HEK293 (cell line): Measurements from ENCODE around the gene SBNO2.

Experiments used
- CTCF ChIA-PET: fragments of 350-600 bp; formaldehyde crosslinking; extraction: SDS; loops from one replicate; lab custom pipeline; 2021; ENCODE audit warnings: antibody characterized with exemption; lab: Yijun Ruan, JAX
- POLR2A ChIA-PET: fragments of 300-600 bp; formaldehyde crosslinking; extraction: SDS; loops from one replicate; lab custom pipeline; 2020; ENCODE audit warnings: antibody characterized with exemption, inconsistent platforms; lab: Yijun Ruan, JAX
- H3K27ac ChIP-seq: fragments of 200-500 bp; sonication (Bioruptor generic); 2 replicates; pipeline ENCODE4 v1.5.1; 2014; ENCODE audit warnings: low read depth, low read length, control low read depth, inconsistent platforms; ENCODE audit errors: extremely low read depth
- H3K36me3 ChIP-seq, 2 experiments: fragments of 200-500 bp in 1 of 2; sonication (Bioruptor generic) in 1 of 2; 1 replicate in 1 of 2; 2 replicates in 1 of 2; pipeline ENCODE4 v1.5.1; 2014 to 2017; ENCODE audit warnings: inconsistent platforms in 2 of 2, low read length in 2 of 2; ENCODE audit not compliant: control insufficient read depth in 2 of 2, insufficient read depth in 1 of 2
- H3K4me1 ChIP-seq: fragments of 200-500 bp; sonication (Bioruptor generic); 2 replicates; pipeline ENCODE4 v1.5.1; 2014; ENCODE audit warnings: mild to moderate bottlenecking, low read length, inconsistent platforms; ENCODE audit not compliant: control insufficient read depth, insufficient read depth
- H3K4me3 ChIP-seq: 2 replicates; pipeline ENCODE4 v1.5.1; 2011; ENCODE audit warnings: low read depth, mild to moderate bottlenecking, control low read depth, low read length, moderate library complexity
- H3K9me3 ChIP-seq: fragments of 200-500 bp; sonication (Bioruptor generic); 2 replicates; pipeline ENCODE4 v1.5.1; 2014; ENCODE audit warnings: low read depth, low read length, inconsistent platforms; ENCODE audit not compliant: control insufficient read depth, insufficient read depth
- EGR2 ChIP-seq: fragments of 450-650 bp; formaldehyde crosslinking; IDR thresholded peaks from 2 replicates; pipeline ENCODE4 v1.5.1; 2016; ENCODE audit warnings: low read depth, missing biosample characterization, missing genetic modification characterization
- HIC1 ChIP-seq: fragments of 450-650 bp; formaldehyde crosslinking; IDR thresholded peaks from 2 replicates; pipeline ENCODE4 v1.5.1; 2016; ENCODE audit warnings: missing biosample characterization, missing genetic modification characterization
- KLF1 ChIP-seq: fragments of 450-650 bp; formaldehyde crosslinking; IDR thresholded peaks from 2 replicates; pipeline ENCODE4 v1.5.1; 2016; ENCODE audit warnings: missing biosample characterization, missing genetic modification characterization
- MEIS1 ChIP-seq: sonication (generic); formaldehyde crosslinking; IDR thresholded peaks from 2 replicates; pipeline ENCODE4 v1.8.1; 2022; ENCODE audit warnings: missing genetic modification reagents, mild to moderate bottlenecking, borderline replicate concordance
- PRDM4 ChIP-seq: fragments of 450-650 bp; formaldehyde crosslinking; IDR thresholded peaks from 2 replicates; pipeline ENCODE4 v1.5.1; 2017; ENCODE audit warnings: missing biosample characterization, missing genetic modification characterization
- SP7 ChIP-seq: fragments of 450-650 bp; formaldehyde crosslinking; IDR thresholded peaks from 2 replicates; pipeline ENCODE4 v1.5.1; 2016; ENCODE audit warnings: missing biosample characterization, missing genetic modification characterization
- TRIM28 ChIP-seq: IDR thresholded peaks from 2 replicates; pipeline ENCODE4 v1.6.1; 2011; ENCODE audit warnings: low read length, control low read depth, borderline replicate concordance
- ZBTB10 ChIP-seq: fragments of 450-650 bp; formaldehyde crosslinking; IDR thresholded peaks from 2 replicates; pipeline ENCODE4 v1.5.1; 2016; ENCODE audit warnings: missing biosample characterization, missing genetic modification characterization
- ZBTB11 ChIP-seq: fragments of 450-650 bp; formaldehyde crosslinking; conservative IDR thresholded peaks from 2 replicates; pipeline ENCODE4 v1.5.1; 2016; ENCODE audit warnings: low read depth, missing biosample characterization, missing genetic modification characterization
- ZBTB7A ChIP-seq: fragments of 450-650 bp; formaldehyde crosslinking; IDR thresholded peaks from 2 replicates; pipeline ENCODE4 v1.5.1; 2016; ENCODE audit warnings: low read depth, missing biosample characterization, missing genetic modification characterization
- ZNF341 ChIP-seq: fragments of 450-650 bp; formaldehyde crosslinking; IDR thresholded peaks from 2 replicates; pipeline ENCODE4; 2016; ENCODE audit warnings: low read depth, missing biosample characterization, missing genetic modification characterization
- ZNF561 ChIP-seq: fragments of 450-650 bp; IDR thresholded peaks from 2 replicates; pipeline ENCODE4 v1.5.1; 2018; ENCODE audit warnings: missing biosample characterization, missing genetic modification characterization, borderline replicate concordance
- ZNF76 ChIP-seq: fragments of 450-650 bp; formaldehyde crosslinking; IDR thresholded peaks from 2 replicates; pipeline ENCODE4; 2016; ENCODE audit warnings: low read depth, missing biosample characterization, missing genetic modification characterization, borderline replicate concordance

The SBNO2 gene

GRCh38 chr19:1138121-1138520 is 35.9 kb downstream of the SBNO2 start (continued):
- TF ChIP-seq ZNF341 (tag by site-specific recombination) (no peak), TRIM28 (no peak), HIC1 (tag by site-specific recombination) (no peak), PRDM4 (no peak), SP7 (tag by site-specific recombination) (no peak), ZBTB7A (tag by site-specific recombination) (peak; percentile 59; the same call in 1 of the 2 replicates)

GRCh38 chr19:1136621-1137317 is 37.3 kb downstream of the SBNO2 start:
- Histone ChIP-seq H3K4me1 (0 out of 2 replicates have a peak, but pooled peaks cover 2% of the 10 kb centered on the region), H3K36me3 (peaks cover 0 to 11% of the 10 kb centered on the region in 2 experiments; a peak in 2 of 3 replicates), H3K4me3 (no peak overlapping the region), H3K9me3 (no peaks in the 10 kb centered on the region), H3K27ac (no peak overlapping the region)
- CTCF ChIA-PET, result no interaction called here
- TF ChIP-seq ZNF76 (tag by site-specific recombination), result 0 out of 2 replicates have a peak, but pooled peaks have one; percentile 39
- no peak for TF ChIP-seq ZBTB11 (tag by site-specific recombination)
- peak; percentile 60; the same call in 1 of the 2 replicates for TF ChIP-seq ZBTB10 (tag by site-specific recombination)
- POLR2A ChIA-PET, result no interaction called here

GRCh38 chr19:1136201-1136600 is 37.9 kb downstream of the SBNO2 start:
- CTCF ChIA-PET, result no interaction called here
- 0 out of 2 replicates have a peak, but pooled peaks cover 2% of the 10 kb centered on the region for H3K4me1 ChIP-seq
- H3K36me3 ChIP-seq, result peaks cover 0 to 11% of the 10 kb centered on the region in 2 experiments; a peak in 2 of 3 replicates
- H3K4me3 ChIP-seq, result no peak overlapping the region
- no peak overlapping the region for H3K27ac ChIP-seq
- no peaks in the 10 kb centered on the region for H3K9me3 ChIP-seq
- POLR2A ChIA-PET, result no interaction called here
- peak; percentile 46; the same call in 1 of the 2 replicates for TF ChIP-seq EGR2
- no peak for TF ChIP-seq MEIS1 (CRISPR knock-in tag)
- no peak for TF ChIP-seq ZNF561
- peak; percentile 32; the same call in 1 of the 2 replicates for TF ChIP-seq KLF1 (tag by site-specific recombination)
